Caki2 (cell line): ENCODE measurements around the gene CFAP65. TPM values are rescaled to one million over a fixed set of nuclear protein-coding genes. Genes with fewer than 3 reads are reported as not detected.

Source experiments
- DNase-seq: peaks from one replicate; pipeline ENCODE4 v3.0.0-alpha.2; 2015; ENCODE audit warnings: low read depth
- in situ Hi-C: cut with HindIII; loops from 2 replicates; pipeline ENCODE4 v1.10.0; 2016; ENCODE audit warnings: low sequenced_read_pairs, low pct_unique_long_range_greater_than_20kb, mixed read lengths
- total RNA-seq: library from RNA; depleted of rRNA; stranded (reverse); fragments of >200 nt; shearing (Covaris generic); gene quantifications from 2 replicates; pipeline ENCODE4 v1.2.3, GENCODE V29; 2014; ENCODE audit warnings: low replicate concordance

CFAP65 gene
- total RNA-seq, 1 experiment from 2014 or later: not detected

DNA sequence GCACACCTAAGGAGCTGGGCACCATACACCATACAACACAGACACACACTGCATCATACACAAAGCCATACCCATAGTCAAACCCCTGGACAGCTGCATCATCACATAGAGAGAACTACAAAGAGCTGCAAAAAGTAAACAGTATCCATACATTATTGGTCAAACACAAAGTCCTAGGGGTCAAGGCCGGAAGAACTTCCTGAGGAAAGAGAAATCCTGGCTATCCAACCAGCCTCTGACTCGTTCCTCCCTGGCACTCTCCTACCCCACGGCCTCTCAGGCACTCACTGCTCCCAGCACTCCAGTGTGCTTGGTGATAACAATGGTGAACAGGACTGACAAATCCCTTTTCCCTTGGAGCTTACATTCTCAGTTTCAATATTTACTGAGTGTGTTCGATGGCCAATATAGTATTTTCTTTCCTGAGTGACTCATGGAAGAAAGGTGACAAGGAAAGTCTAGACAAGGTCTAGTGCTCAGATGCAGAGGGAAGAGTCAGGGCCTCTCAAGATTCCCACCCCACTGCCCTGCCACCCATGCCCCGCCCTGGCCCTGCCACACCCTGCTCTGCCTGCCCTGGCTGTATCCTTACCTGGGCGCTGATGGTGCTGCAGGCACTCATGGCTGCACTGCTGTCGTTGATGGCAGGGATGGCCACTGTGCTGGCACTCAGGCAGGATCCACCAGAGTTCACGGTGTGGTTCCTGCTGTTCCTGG lies 3.4 kb downstream of the CFAP65 start:
- DNase-seq: no peak
- in situ Hi-C loops: no loop called here

DNA sequence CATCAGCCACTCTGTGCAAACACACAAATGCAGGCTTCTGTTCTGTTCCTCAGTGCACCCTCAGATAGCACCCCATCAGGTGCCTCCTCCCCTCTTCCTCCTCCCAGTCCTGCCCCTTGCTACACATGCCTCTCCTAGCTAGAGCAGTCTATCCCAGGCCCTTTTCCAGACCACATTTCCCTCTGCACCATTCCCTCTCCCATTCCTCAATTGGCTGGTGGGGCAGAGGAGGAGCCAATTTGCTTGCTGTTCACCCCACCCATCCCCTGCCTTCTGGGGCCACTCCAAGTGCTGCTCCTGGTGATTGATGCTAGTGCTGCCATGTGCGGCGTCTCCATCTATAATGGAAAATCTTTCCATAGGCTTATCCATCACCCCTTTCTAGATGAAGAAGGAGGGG lies 5.4 kb downstream of the CFAP65 start:
- in situ Hi-C loops: no loop called here
- no peak for DNase-seq

DNA sequence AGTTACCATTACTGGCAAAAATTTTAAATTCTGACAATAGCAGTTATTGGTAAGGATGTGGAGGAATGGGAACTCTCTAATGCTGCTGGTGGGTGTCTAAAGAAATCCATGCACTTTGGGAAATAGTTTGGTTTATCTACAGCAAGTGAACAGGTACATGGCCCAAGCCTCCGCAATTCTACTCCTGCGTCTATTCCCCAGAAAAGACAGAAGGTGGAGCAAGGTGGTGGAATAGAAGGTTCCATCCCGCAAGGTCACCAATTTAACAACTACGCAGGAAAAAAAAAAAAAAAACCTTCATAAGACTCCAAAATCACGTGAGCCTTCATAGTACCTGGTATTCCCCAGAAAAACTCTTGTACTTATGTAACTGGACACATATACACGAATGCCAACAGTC lies 6.5 kb downstream of the CFAP65 start:
- in situ Hi-C loops: no loop called here
- no peak for DNase-seq

DNA sequence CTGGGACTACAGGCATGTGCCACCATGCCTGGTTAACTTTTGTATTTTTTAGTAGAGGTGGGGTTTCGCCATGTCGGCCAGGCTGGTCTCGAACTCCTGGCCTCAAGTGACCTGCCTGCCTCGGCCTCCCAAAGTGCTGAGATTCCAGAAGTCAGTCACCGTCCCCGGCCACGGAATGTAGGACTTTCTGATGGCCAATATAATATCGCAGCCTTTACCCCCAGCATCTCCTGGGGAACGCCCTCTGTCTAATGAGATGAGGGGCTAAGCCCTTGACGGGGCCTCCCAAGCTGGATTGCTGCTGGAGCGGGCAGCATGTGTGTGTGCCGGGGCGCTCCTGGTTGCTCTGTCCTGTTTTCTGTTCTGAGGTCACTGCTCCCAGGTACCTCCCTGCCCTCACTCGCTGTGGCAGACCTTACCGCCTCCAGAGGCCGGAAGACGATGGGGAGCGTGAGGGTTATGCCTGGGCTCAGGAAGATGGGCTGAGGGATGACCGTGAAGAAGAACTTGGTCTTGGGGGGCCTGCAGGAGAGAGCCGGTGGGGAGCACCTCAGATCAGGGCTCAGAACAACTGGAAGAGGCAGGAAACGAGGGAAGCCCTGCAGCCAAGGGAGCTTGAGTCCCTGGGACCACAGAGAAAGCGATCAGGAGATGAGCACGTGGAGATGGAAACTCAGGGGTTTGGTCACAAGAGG lies 9.1 kb downstream of the CFAP65 start:
- no peak for DNase-seq
- in situ Hi-C loops: no loop called here

DNA sequence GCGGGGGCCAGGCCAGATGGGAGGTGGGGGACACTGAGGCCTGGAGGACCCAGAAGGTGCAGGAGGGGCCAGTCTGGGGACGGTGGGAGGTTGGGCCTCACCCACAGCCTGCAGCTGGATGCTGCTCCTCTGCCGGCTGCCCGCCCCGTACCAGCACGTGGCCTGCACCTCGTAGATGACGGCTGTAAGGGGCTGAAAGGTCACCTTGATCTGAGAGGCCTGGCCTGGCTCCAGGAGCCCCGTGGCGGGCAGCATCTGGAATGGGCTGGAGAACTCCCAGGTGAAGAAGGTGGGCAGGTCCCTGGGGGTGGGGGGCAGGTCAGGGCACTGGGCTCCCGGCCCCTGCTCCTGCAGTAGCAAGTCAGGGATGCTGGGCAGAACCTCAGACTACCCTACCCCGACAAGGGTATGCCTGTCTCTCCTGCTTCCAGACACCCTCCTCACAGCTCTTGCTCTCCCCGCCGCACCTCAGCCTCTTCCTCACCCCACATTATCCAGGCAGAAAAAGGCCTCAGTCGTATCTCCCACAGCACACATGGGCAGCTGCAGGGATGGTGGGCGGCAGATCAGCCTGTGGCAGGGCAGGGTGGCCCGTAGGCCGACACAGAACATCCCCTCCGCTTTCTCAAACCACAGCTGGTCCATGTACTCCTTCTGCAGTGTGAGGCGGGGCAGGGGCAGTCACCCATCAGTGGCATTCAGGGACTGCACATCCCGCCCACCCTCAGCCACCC lies 10.1 kb downstream of the CFAP65 start:
- in situ Hi-C loops: no loop called here
- DNase-seq: no peak

DNA sequence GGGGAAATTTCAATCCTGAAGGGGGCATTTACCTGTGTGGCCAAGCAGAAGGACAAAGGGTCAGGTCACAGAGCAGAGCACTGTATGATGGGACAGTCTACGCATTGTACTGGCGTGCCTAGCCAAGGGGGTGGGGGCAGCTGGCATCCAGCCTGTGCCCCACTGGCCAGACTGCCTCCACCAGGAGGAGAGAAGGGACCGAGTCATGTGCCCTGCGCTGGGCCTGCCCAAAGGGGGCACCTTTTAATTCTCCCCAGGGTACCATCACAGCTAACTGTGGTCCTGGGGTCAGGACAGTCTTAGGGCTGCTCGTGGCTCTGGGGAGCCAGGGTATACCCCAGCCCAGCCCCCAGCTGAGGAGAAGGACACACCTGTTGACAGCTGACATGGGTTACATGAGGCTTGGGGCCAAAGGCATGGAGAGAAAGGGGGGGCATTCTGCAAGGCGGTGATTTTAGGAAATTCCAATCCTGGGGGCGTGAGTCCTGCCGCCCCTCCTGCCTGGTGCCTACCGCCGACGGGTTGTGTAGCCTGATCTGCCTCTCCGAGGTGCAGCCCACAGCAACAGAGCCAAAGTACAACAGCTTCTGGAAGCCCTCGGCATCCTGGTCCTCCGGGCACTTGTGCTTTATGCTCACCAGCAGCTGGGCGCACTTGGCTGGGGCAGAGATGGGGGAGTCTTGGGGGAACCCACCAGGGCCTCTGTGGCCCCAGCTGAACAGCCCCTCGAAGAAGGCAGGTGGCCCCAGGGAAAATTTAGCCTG lies 11.0 kb downstream of the CFAP65 start:
- DNase-seq: no peak
- in situ Hi-C loops: no loop called here

DNA sequence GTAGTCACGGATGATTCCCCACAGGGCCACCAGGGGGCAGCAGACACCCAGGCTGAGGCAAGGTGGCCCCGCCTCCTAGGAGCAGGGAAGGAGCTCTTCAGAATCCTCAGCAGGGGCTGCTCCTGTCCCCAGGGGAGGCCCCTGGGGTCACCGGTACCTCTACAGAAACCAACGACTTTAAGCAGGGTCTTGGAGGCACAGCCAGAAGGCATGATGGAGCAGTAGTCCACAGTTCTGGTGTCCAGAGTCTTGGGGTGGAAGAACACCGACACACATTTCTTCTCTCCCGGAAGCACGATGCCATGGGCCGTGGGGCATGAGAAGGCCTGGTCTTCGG lies 11.5 kb downstream of the CFAP65 start:
- DNase-seq: peak; percentile 57
- in situ Hi-C loops: no loop called here

DNA sequence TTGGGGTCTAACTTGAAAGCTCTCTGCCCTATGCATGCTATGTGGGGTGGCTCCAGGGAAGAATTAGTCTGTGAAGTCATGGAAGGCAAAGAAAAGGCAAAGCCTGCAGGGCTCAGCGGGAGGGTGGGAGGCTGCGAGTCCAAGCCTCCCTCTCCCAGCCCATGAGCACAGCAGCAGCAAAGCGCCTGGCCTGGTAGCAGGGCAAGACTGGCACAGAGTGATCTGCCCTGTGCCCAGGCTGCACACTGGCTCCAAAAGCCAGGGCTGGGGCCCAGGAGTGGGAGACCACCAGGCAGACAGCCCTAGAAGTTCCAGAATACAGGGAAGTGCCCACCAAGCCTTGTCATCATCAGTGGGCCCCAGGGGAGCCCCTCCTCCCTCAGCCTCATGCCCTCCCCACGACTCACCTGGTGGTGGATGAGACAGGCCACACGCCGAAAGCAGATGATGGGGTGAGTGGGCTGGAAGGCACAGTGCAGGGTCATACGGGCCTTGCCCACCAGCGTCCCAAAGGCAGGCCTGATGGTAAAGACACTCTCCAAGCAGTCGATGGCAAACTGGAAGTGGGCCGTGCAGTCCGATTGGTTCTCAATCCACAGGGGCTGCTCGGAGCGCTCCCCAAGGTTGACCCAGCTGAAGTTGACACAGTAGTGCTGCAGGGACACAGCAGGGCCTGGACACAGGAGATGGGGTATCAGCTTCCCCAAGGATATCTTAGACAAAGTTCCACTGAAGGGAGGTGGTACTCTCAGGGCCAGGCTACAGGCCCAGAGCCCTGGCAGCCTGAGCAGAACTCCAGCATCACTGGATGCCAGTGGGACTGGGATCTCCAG lies 12.1 kb downstream of the CFAP65 start:
- in situ Hi-C loops: no loop called here
- no peak for DNase-seq

DNA sequence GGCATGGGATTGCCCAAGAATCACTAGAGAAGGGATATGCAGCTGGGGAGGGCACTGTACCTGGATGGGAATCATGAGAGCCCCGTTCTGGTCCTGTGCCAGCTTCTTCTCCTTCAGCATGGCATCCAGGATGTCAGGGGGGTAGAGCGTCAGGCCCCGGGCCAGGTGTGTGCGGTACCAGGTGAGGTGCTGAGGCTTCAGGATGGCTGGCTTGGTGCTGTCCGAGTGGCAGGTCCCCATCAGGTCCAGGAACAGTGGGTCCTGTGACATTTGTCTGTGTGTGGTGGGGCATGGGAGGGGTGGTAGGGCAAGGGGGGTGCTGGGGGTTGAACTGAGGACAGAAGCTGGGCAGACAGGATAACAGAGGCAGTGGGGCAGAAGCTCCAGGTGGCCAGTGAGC lies 13.2 kb downstream of the CFAP65 start:
- DNase-seq: no peak
- in situ Hi-C loops: no loop called here

DNA sequence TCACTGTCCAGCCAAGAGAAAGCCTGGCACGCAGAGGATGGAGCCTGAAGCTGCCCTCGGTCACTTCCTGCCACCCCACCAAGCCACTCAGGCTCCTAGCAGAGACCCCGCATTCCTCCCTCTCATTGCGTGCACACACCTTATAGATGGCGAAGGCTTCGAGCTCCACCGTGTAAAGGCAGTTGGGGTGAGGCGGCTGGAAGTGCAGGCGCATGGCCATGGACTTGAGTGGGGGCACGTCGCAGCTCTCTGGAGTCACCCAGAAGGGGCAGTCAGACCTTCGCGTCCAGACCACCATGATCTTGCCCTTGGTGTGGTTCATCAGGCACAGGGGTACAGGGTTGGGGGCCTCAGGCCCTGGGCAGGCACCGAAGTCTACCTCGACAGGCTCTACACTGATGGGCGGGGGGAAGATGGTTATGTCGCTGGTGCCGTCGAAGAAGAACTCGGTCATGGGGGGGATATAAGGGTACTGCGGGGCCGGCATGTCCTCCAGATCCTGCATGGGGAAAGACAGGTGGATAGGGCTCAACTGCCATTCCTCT lies 13.7 kb downstream of the CFAP65 start:
- in situ Hi-C loops: no loop called here

DNA sequence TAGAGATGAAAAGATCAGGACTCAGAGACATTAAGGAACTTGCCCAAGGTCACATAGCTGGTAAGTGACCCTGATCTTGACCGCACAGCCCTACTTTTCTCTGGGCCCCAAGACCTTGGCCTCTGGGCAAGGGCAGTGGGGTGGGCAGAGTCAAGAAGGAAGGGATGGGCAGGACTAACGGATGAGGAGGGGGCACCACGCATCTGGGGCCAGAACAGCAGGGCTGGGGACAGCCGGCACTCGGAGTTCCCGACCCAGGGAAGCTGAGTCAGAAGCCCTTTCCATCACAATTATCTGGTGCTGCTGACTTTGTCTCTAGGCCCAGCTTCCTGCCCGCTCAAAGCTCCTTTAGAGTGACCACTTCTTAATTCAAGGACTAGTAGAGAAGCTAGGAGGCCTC lies 14.4 kb downstream of the CFAP65 start:
- DNase-seq: no peak
- in situ Hi-C loops: no loop called here

More for the DNA sequence above, 13.7 kb downstream of the CFAP65 start:
- no peak for DNase-seq

DNA sequence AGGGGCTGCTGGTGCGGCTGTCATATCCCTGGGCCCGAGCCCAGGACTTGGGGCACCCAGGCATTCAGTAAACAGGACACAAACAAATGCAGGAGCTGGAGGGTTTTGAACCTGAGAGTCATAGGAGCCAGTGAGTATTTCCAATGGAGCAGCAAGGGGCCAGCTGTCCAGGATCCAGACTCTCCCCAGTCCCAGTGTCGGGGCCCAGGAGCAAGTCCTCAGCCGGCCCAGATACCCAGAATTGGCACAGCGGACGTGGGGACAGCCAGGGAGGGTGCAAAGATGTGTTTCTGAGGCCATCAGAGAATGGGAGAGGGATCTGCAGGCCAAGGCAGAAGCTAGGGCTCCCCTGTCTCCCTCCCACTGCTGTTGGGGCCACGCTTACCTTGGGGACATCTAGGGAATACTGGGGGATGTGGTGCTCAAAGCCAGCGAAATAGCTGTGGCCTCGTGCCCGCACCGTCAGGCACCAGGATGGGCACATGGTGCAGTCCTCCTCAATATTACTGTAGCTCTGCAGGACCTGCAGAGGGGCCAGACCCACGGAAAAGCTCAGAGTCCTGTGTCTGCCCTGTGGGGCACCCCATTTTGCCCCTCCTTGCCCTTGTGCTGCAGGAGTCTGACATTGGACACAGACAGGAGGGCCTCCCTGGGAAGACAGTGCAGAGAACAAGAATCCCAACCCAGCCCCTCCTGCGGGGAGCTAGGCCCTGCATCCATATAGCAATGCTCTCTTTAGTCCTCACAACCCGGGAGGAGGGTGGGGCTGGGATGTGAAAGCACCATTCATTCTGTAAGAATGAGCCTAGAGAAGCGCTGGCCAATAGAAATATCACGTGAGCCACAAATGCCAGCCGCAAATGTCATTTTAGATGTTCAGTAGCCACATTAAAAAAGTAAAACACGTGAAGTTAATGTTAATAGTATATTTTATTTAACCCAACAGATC lies 15.4 kb downstream of the CFAP65 start:
- in situ Hi-C loops: no loop called here

DNA sequence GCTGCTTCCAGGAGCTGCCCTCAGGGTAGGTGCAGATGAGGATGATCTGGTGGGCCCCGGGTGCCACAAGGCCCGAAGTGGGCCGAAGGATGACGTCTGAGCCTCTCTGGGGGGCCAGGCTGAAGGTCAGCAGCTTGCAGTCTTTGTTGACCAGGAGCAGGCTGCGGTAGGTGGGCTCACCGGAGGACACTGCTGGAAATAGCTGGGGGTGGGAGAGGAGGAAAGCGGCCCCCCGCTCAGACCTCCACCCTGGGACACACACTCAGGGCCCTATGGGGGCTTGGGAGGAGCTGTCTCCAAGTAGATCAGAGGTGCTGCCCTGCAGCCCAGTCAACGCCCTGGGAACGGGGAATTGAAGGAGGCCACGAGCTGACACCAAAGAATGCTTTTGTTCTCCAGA lies 17.3 kb downstream of the CFAP65 start:
- DNase-seq: no peak
- in situ Hi-C loops: no loop called here

More for the DNA sequence above, 15.4 kb downstream of the CFAP65 start:
- no peak for DNase-seq

DNA sequence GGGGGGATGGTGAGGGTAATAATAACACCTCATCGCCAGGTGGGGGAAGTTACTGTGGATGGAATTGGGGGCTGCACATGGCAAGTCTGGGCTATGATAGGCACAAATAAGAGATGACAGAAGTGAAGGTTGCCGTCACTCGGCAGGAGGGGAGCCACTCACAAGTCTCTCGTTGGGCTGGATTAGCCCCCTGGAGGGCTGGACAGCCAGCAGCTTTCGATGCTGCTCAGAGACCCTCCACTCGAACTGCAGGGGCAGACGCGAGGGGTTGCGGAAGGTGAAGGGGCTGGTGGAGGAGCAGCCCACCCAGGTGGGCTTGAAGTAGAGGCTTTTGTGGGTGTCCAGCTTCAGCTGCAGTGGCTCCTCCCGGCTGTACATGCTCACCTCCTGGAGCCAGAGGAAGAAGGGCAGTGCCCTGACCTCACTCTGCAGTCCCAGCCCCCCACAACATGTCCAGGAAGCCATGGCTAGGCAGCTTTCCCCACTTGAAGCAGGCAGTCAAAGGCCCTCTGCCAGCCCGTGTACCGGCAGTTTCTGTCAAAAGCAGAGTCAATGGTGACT lies 18.2 kb downstream of the CFAP65 start:
- in situ Hi-C loops: no loop called here
- DNase-seq: no peak

DNA sequence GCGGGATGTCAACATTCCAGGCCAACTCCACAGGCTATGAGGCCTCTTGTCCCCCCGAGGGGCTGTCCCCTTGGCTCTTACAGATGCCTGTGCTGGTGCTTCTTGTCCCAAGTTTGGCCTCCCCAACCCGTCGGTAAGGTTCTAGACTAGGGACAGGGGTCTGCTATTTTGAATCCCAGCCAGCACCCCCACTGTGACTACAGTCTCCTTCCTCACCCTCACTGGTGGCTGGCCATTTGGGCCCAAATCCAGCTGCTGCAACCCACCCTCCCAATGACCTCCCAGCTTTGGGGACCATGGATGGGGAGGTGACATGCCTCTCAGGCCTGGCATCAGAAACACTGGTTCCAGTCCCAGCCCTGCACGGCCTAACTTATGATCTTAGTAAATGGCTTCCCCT lies 18.7 kb downstream of the CFAP65 start:
- no peak for DNase-seq
- in situ Hi-C loops: no loop called here

DNA sequence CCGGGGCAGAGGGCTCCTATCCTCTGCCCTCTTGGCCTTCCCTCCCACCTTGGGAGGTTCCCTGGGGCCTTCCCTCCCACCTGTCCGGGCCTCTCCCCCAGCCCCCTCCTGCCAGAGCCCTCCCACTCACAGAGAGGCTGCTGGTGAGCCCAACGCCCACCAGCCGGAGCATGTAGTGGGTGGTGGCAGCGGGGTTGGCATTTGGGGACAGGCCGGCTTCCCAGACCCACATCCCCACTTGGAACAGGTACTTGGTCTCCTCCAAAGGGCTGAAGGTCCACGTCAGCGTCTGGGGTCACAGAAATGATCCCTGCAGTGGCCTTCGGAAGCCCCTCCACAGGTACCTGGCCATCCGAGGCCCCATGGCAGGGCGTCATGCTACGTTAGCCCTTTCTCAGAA lies 19.3 kb downstream of the CFAP65 start:
- DNase-seq: no peak
- in situ Hi-C loops: no loop called here
